Heart left ventricle (tissue), 13 donors: Measurements from ENCODE around the gene CCDC192.

Experiments
- CTCF ChIP-seq, 12 donors: fragments of 200-600 bp; sonication (generic) in 4 of 12; IDR thresholded peaks; one replicate each; pipeline versions ENCODE4 v1.5.0 to v1.8.0; 2018 to 2022; ENCODE audit warnings: antibody characterized with exemption in 12 of 12, mild to moderate bottlenecking in 5 of 12
- POLR2A ChIP-seq, 2 donors: fragments of 450-650 bp; IDR thresholded peaks; one replicate each; pipeline ENCODE4 v1.6.1; 2017; ENCODE audit warnings: antibody characterized with exemption in 2 of 2, mild to moderate bottlenecking in 2 of 2, moderate library complexity in 2 of 2
- donor health status: ischemic (EF 13 %, LVEDD 7.1; RV severe dilation, severe dysfunction).
- donor health status: DM: no; HTN: yes; CAD: no.
- donor health status: DM: no; HTN: no; CAD: no.
- donor health status: ischemic (EF 25% LVEDD 6.9; RV normal size, moderate dysfunction).
- donor health status: ischemic (EF 25% LVEDD 5.7; RV mildly dilated, moderate dysfunction).
- donor health status: ischemic (EF 35%, LVEDD 5.7; RV mildly dilated, moderate dysfunction).
- donor health status: nonischemic (EF 11% LVEDD 7.7; RV severe dilation, severe dysfunction).
- donor health status: DM: yes; HTN: yes; CAD: no.
- donor health status: PGD.
- donor health status: ischemic (EF 29% LVEDD 5.4; RV normal size, mild dysfunction).
- donor health status: nonischemic (EF 23%, LVEDD 6.1; RV moderate dilation, normal function).

- TF ChIP-seq CTCF (IDR thresholded peaks at IDR 0.05) (no peak), POLR2A (IDR thresholded peaks at IDR 0.05) (no peak)
These were observed 32.0 kb upstream of the CCDC192 start for GRCh38 chr5:127671218-127671617.
